Midbrain (tissue), 1 donor: ENCODE results near the gene DHRS13.
"Not testable (repeated sequence)": the region's sequence is repeated elsewhere in the genome, so short reads cannot be mapped to it uniquely, and the experiment has no call there.

Source experiments
- DNase-seq: peaks from one replicate; lab custom pipeline; 2025; lab: John Stamatoyannopoulos, UW

DHRS13 gene

GRCh38 chr17:28935744-28936460 is 33.0 kb upstream of the DHRS13 start:
- DNase-seq, result no peak

GRCh38 chr17:28934508-28934907 is 31.6 kb upstream of the DHRS13 start:
- not testable (repeated sequence) for DNase-seq

- no peak for DNase-seq
Measured at GRCh38 chr17:28929787-28930186, 26.9 kb upstream of the DHRS13 start.

- no peak for DNase-seq
Measured at GRCh38 chr17:28928061-28928460, 25.2 kb upstream of the DHRS13 start.

- DNase-seq, result no peak
Measured at GRCh38 chr17:28926786-28927185, 23.9 kb upstream of the DHRS13 start.

- no peak for DNase-seq
Measured at GRCh38 chr17:28926366-28926765, 23.5 kb upstream of the DHRS13 start.

GRCh38 chr17:28925912-28926365 is 23.1 kb upstream of the DHRS13 start:
- no peak for DNase-seq

GRCh38 chr17:28920201-28920600 is 17.3 kb upstream of the DHRS13 start:
- DNase-seq, result no peak

GRCh38 chr17:28918295-28918694 is 15.4 kb upstream of the DHRS13 start:
- DNase-seq, result no peak

- no peak for DNase-seq
Measured at GRCh38 chr17:28917465-28917864, 14.6 kb upstream of the DHRS13 start.

GRCh38 chr17:28917029-28917428 is 14.2 kb upstream of the DHRS13 start:
- DNase-seq, result no peak

- DNase-seq, result peak; percentile 46
Measured at GRCh38 chr17:28916302-28916934, 13.5 kb upstream of the DHRS13 start.

GRCh38 chr17:28912938-28913333 is 10.1 kb upstream of the DHRS13 start:
- no peak for DNase-seq

- peak; percentile 16 for DNase-seq
Measured at GRCh38 chr17:28912281-28912937, 9.5 kb upstream of the DHRS13 start.

- no peak for DNase-seq
Measured at GRCh38 chr17:28911411-28912045, 8.6 kb upstream of the DHRS13 start.

- DNase-seq, result no peak
Measured at GRCh38 chr17:28910534-28910933, 7.7 kb upstream of the DHRS13 start.

GRCh38 chr17:28908640-28909167 is 5.8 kb upstream of the DHRS13 start:
- no peak for DNase-seq

- no peak for DNase-seq
Measured at GRCh38 chr17:28907709-28908475, 5.0 kb upstream of the DHRS13 start.

- DNase-seq, result no peak
Measured at GRCh38 chr17:28906706-28907438, 4.0 kb upstream of the DHRS13 start.

GRCh38 chr17:28906276-28906675 is 3.4 kb upstream of the DHRS13 start:
- no peak for DNase-seq

GRCh38 chr17:28904800-28905199 is 1.9 kb upstream of the DHRS13 start:
- no peak for DNase-seq
